PFSK-1 (cell line): ENCODE results near the gene SELENOK.

Experiments used
- POLR2AphosphoS5 ChIP-seq: IDR thresholded peaks from 2 replicates; pipeline ENCODE4 v1.6.1; 2012; ENCODE audit warnings: low read depth, mild to moderate bottlenecking, control low read depth, low read length, moderate library complexity
- SIN3A ChIP-seq: IDR thresholded peaks from 2 replicates; pipeline ENCODE4 v1.6.1; 2012; ENCODE audit warnings: mild to moderate bottlenecking, low read length, moderate library complexity, borderline replicate concordance; ENCODE audit not compliant: insufficient read depth
- TAF1 ChIP-seq: IDR thresholded peaks from 2 replicates; pipeline ENCODE4 v1.6.1; 2012; ENCODE audit warnings: low read length, control low read depth, borderline replicate concordance; ENCODE audit not compliant: insufficient read depth
- TF ChIP-seq, protein P1 (sequence below), 2 experiments: IDR thresholded peaks; 2 replicates each; pipeline versions ENCODE4 v1.6.1 to v1.8.0; 2011 to 2012; ENCODE audit warnings: low read depth in 2 of 2, low read length in 2 of 2, control low read depth in 1 of 2, inconsistent platforms in 1 of 2, mild to moderate bottlenecking in 1 of 2, moderate library complexity in 1 of 2; ENCODE audit not compliant: insufficient read depth in 1 of 2

DNA sequence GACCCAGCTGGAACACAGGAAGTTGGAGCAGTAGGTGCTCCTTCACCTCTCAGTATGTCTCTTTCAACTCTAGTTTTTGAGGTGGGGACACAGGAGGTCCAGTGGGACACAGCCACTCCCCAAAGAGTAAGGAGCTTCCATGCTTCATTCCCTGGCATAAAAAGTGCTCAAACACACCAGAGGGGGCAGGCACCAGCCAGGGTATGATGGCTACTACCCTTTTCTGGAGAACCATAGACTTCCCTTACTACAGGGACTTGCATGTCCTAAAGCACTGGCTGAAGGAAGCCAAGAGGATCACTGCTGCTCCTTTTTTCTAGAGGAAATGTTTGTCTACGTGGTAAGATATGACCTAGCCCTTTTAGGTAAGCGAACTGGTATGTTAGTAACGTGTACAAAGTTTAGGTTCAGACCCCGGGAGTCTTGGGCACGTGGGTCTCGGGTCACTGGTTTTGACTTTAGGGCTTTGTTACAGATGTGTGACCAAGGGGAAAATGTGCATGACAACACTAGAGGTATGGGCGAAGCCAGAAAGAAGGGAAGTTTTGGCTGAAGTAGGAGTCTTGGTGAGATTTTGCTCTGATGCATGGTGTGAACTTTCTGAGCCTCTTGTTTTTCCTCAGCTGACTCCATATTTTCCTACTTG, 33.4 kb downstream of the SELENOK start:
- TF ChIP-seq POLR2AphosphoS5 = no peak
- no peak for TF ChIP-seq SIN3A
- TF ChIP-seq, protein P1, sequence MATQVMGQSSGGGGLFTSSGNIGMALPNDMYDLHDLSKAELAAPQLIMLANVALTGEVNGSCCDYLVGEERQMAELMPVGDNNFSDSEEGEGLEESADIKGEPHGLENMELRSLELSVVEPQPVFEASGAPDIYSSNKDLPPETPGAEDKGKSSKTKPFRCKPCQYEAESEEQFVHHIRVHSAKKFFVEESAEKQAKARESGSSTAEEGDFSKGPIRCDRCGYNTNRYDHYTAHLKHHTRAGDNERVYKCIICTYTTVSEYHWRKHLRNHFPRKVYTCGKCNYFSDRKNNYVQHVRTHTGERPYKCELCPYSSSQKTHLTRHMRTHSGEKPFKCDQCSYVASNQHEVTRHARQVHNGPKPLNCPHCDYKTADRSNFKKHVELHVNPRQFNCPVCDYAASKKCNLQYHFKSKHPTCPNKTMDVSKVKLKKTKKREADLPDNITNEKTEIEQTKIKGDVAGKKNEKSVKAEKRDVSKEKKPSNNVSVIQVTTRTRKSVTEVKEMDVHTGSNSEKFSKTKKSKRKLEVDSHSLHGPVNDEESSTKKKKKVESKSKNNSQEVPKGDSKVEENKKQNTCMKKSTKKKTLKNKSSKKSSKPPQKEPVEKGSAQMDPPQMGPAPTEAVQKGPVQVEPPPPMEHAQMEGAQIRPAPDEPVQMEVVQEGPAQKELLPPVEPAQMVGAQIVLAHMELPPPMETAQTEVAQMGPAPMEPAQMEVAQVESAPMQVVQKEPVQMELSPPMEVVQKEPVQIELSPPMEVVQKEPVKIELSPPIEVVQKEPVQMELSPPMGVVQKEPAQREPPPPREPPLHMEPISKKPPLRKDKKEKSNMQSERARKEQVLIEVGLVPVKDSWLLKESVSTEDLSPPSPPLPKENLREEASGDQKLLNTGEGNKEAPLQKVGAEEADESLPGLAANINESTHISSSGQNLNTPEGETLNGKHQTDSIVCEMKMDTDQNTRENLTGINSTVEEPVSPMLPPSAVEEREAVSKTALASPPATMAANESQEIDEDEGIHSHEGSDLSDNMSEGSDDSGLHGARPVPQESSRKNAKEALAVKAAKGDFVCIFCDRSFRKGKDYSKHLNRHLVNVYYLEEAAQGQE (IDR thresholded peaks at IDR 0.05; ENCODE audit: insufficient read depth in 1 of 2, low read depth in 2 of 2, low read length in 2 of 2) = no peak
- no peak for TF ChIP-seq TAF1
